Measurements from ENCODE around the gene CDX1. TPM values are rescaled to one million over a fixed set of nuclear protein-coding genes. Genes with fewer than 3 reads are reported as not detected.
A peak's percentile ranks its signal among the peaks of the same experiment; 100 is the strongest.

Gene CDX1
- total and polyA plus RNA-seq, 7 donors = 0.06 to 0.08 TPM; not detected in 5

DNA sequence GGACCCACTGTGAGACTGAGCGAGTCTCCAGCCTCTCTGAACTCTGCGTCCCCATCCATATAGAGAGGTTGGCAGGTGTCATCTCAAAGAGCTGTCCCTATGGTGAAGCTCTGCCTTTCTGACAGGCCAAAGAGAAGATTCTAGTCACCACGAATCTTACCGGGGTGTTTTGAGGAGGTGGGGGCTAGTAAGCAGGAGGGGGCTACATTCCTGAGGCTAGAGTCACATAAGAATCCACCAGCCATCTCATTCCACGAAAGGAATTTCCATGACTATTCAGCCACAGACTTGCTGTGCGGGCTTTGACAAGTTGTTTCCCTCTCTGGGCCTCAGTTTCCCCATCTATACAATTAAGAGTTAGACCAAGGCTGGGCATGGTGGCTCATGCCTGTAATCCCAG is 27.2 kb upstream of the CDX1 start:
- ATAC-seq = no peak
- intact Hi-C loops (cut with DNase I) = no loop called here
- DNase-seq = no peak
- TF ChIP-seq, protein P1, sequence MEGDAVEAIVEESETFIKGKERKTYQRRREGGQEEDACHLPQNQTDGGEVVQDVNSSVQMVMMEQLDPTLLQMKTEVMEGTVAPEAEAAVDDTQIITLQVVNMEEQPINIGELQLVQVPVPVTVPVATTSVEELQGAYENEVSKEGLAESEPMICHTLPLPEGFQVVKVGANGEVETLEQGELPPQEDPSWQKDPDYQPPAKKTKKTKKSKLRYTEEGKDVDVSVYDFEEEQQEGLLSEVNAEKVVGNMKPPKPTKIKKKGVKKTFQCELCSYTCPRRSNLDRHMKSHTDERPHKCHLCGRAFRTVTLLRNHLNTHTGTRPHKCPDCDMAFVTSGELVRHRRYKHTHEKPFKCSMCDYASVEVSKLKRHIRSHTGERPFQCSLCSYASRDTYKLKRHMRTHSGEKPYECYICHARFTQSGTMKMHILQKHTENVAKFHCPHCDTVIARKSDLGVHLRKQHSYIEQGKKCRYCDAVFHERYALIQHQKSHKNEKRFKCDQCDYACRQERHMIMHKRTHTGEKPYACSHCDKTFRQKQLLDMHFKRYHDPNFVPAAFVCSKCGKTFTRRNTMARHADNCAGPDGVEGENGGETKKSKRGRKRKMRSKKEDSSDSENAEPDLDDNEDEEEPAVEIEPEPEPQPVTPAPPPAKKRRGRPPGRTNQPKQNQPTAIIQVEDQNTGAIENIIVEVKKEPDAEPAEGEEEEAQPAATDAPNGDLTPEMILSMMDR (IDR thresholded peaks at IDR 0.05) = no peak
- Histone ChIP-seq H3K27ac (peak overlapping the region; percentile 71), H3K36me3 (ENCODE audit: insufficient read depth in 1 of 2, low read depth in 1 of 2) (peaks cover 0 to 3% of the 10 kb centered on the region in 2 donors), H3K9me3 (no peaks in the 10 kb centered on the region), H3K4me1 (peaks cover 10% of the 10 kb centered on the region), H3K27me3 (ENCODE audit: insufficient read depth in 3 of 3, low read length in 2 of 3) (no peaks in the 10 kb centered on the region), H3K4me3 (no peak overlapping the region)
- WGBS, 3 donors = 63 to 79% (median 74%) methylated on average over 6 of the region's 6 CpGs

GRCh38 chr5:150140830-150141229 is 25.7 kb upstream of the CDX1 start:
- intact Hi-C loops (cut with DNase I) = no loop called here
- TF ChIP-seq, protein P1 (IDR thresholded peaks at IDR 0.05) = no peak
- H3K4me3 ChIP-seq = no peak overlapping the region
- H3K4me1 ChIP-seq = peaks cover 10% of the 10 kb centered on the region
- no peaks in the 10 kb centered on the region for H3K36me3 ChIP-seq (ENCODE audit: insufficient read depth in 1 of 2, low read depth in 1 of 2)
- ATAC-seq (no peak), DNase-seq (no peak)
- H3K27me3 ChIP-seq (ENCODE audit: insufficient read depth in 3 of 3, low read length in 2 of 3) = no peaks in the 10 kb centered on the region
- H3K9me3 ChIP-seq = no peaks in the 10 kb centered on the region
- peak overlapping the region; percentile 71 for H3K27ac ChIP-seq
- 72 to 75% (median 73%) methylated on average over 11 of the region's 11 CpGs for WGBS, 3 donors

DNA sequence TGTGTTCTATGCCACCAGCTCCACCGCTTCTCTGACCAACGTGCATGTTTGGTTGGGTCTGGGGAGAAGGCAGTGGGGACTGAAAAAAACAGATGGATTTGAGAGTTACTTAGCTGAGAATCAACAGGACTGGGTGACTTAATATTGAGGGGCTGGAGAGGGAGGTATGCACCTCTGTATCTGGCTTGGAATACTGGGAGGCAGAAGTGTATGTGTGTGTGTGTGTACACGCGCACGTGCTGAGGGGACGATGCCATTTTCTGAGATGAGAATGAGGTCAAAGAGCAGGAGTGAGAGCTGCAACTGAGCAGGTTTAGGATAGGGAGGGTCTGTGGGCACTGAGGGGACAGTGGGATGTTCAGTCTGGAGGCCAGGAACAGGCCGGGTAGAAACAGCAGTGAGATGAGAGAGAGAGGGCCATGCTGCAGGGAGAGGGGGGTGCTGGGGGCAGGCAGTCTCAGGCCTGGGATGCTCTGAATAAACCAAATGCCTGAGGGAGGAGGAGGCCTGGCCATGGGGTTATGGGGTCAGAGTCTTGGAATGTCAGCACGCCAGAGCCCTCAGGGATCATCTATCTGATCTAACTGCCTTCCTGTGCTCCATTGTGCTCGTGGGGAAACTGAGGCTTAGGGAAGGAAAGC is 24.9 kb upstream of the CDX1 start:
- DNase-seq (no peak), ATAC-seq (no peak)
- TF ChIP-seq, protein P1 (IDR thresholded peaks at IDR 0.05) = no peak
- peak overlapping the region; percentile 71 for H3K27ac ChIP-seq
- H3K4me1 ChIP-seq = peaks cover 10% of the 10 kb centered on the region
- no peaks in the 10 kb centered on the region for H3K9me3 ChIP-seq
- 77 to 81% (median 80%) methylated on average over 9 of the region's 9 CpGs for WGBS, 3 donors
- no peaks in the 10 kb centered on the region for H3K36me3 ChIP-seq (ENCODE audit: insufficient read depth in 1 of 2, low read depth in 1 of 2)
- no peak overlapping the region for H3K4me3 ChIP-seq
- intact Hi-C loops (cut with DNase I) = no loop called here
- no peaks in the 10 kb centered on the region for H3K27me3 ChIP-seq (ENCODE audit: insufficient read depth in 3 of 3, low read length in 2 of 3)

DNA sequence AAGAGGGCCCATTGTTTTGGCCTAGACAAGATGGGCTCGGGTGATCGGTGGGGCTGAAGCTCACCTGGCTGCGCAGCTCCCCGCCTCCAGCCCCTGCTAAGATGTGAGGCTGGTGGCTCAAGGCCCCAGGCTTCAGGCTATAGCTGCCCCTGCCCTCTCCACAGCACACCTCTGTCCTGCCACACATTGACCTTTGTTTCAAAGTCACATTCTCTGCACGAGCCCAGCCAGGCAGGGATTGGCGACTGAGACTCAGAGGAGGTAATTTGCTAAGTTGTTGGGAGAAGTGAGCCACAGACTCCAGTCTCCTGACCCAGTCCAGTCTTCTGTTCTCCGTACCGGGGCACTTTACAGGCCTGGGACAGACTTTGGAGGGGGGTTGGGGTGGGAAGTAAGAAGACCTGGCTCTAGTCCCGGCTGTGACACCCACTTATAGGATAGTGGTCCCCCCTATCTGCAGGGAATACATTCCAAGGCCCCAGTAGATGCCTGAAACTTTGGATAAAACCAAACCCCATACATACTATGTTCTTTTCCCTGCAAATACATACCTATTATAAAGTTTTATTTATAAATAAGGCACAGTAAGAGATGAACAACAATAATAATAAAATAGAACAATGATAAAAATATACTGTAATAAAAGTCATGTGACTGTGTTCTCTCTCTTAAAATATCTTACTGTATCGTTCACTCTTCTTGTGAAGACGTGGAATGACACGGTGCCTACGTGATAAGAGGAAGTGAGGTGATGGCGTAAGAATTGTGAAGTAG is 24.2 kb upstream of the CDX1 start:
- WGBS, 3 donors = 73 to 82% (median 78%) methylated on average over 14 of the region's 14 CpGs
- Histone ChIP-seq H3K4me3 (peak overlapping the region; percentile 38), H3K9me3 (no peaks in the 10 kb centered on the region), H3K4me1 (peaks cover 10% of the 10 kb centered on the region), H3K27me3 (ENCODE audit: insufficient read depth in 3 of 3, low read length in 2 of 3) (no peaks in the 10 kb centered on the region), H3K36me3 (ENCODE audit: insufficient read depth in 1 of 2, low read depth in 1 of 2) (no peaks in the 10 kb centered on the region), H3K27ac (peak overlapping the region; percentile 71)
- no peak for DNase-seq
- TF ChIP-seq, protein P1 (IDR thresholded peaks at IDR 0.05) = no peak
- intact Hi-C loops (cut with DNase I) = no loop called here
- no peak for ATAC-seq
